ENCODE data around the gene ARRB2. TPM values are rescaled to one million over a fixed set of nuclear protein-coding genes. Genes with fewer than 3 reads are reported as not detected.

ARRB2 gene
- total and polyA plus RNA-seq, 2 donors (not counting 3 experiments of a cell fraction or from before 2014, with no cell fraction given): 18.6 to 21.3 TPM

DNA sequence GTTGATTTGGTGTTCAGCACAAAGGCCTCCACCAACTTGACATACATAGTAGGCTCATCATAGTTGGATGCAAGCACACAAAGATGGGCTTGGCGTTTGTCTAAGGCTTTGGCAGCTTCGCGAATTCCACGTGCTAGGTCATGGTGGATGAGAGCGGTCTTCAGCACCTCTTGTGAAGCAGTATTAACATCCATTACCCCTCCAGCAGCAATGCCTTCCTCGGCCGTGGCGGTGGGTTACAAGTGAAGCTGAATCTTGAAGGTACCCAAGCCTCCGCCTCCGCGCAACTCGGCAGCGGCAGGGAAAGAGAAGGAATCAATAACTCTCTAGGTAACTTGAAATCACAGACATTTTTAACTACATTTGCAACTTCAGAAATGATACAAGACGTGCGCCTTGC lies 5.4 kb upstream of the ARRB2 start:
- no peak for DNase-seq (ENCODE audit: low read depth, low spot score)
- Histone ChIP-seq H3K79me2 (ENCODE audit: control insufficient read depth, insufficient read depth, low read length) (peaks cover 34% of the 10 kb centered on the region), H3K4me3 (replicated peaks in 1 of 3; ENCODE audit: insufficient read depth in 1 of 3, low read depth in 1 of 3, low read length in 3 of 3) (no peak overlapping the region), H3K27me3 (ENCODE audit: control insufficient read depth in 2 of 2, insufficient read depth in 2 of 2, low read length in 2 of 2) (no peaks in the 10 kb centered on the region), H3K4me1 (ENCODE audit: control insufficient read depth, extremely low read depth, insufficient read depth, low read length) (peaks cover 16% of the 10 kb centered on the region), H3K4me2 (ENCODE audit: insufficient read depth, low read length) (peak overlapping the region; percentile 32), H3K9me3 (replicated peaks; ENCODE audit: control insufficient read depth, insufficient read depth, low read length) (no peaks in the 10 kb centered on the region), H4K20me1 (replicated peaks; ENCODE audit: control insufficient read depth, extremely low read depth, insufficient read depth, low read length) (no peaks in the 10 kb centered on the region), H3K27ac (ENCODE audit: insufficient read depth, low read depth, low read length) (no peak overlapping the region), H3K36me3 (ENCODE audit: control insufficient read depth in 2 of 2, extremely low read depth in 1 of 2, insufficient read depth in 2 of 2, low read length in 2 of 2) (no peaks in the 10 kb centered on the region), H2AFZ (ENCODE audit: low read depth, low read length) (no peak overlapping the region), H3K9ac (replicated peaks; ENCODE audit: extremely low read depth, insufficient read depth, low read length) (no peak overlapping the region), H3K9me1 (replicated peaks; ENCODE audit: control insufficient read depth, extremely low read depth, insufficient read depth, low read length) (no peaks in the 10 kb centered on the region)
- no TSS peak for BruUV-seq (replicated peaks)
- dilution Hi-C loops (cut with MboI; ENCODE audit: extremely low pct_ligation_motif_present, low sequenced_read_pairs): no loop called here
- CTCF ChIA-PET: interaction anchor here (1.6 kb wide), 1 partner anchor 85 kb away, joined by 3 read pairs; no protein-coding TSS in a partner anchor
- intact Hi-C loops (cut with micrococcal nuclease): no loop called here
- TF ChIP-seq GATA2 (IDR thresholded peaks at IDR 0.05; ENCODE audit: insufficient read depth, insufficient read length, low read depth, low read length) (no peak), EZH2 (IDR thresholded peaks at IDR 0.05; ENCODE audit: borderline replicate concordance, low read depth, low read length, severe bottlenecking) (no peak)
- POLR2A ChIA-PET: no interaction called here
- FAIRE-seq: no peak

DNA sequence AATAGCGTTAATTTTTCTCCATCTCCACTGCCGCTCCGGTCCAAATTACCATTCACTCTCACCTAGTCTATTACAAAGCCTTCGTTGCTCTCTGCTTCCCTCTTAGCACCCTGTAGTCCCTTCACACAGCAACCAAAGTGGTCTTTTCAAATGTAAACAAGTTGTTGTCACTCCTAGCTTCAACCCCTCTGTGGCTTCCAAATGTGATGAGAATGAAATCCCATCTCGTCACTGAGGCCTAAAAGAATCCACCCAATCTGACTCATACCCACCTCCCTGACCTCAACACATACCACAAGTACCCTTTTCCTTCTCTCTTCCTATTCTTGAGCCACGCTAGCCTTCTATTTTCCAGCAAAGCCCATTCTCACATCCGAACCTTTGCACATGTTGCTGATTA lies 4.3 kb upstream of the ARRB2 start:
- CTCF ChIA-PET: no interaction called here

More for the DNA sequence above, 4.3 kb upstream of the ARRB2 start:
- no peak for DNase-seq (ENCODE audit: low read depth, low spot score)
- H2AFZ ChIP-seq (ENCODE audit: low read depth, low read length): no peak overlapping the region
- H3K9me1 ChIP-seq (replicated peaks; ENCODE audit: control insufficient read depth, extremely low read depth, insufficient read depth, low read length): no peaks in the 10 kb centered on the region
- no peak overlapping the region for H3K4me3 ChIP-seq (replicated peaks in 1 of 3; ENCODE audit: insufficient read depth in 1 of 3, low read depth in 1 of 3, low read length in 3 of 3)
- no TSS peak for BruUV-seq (replicated peaks)
- H3K4me1 ChIP-seq (ENCODE audit: control insufficient read depth, extremely low read depth, insufficient read depth, low read length): peaks cover 20% of the 10 kb centered on the region
- intact Hi-C loops (cut with micrococcal nuclease) (no loop called here), dilution Hi-C loops (cut with MboI; ENCODE audit: extremely low pct_ligation_motif_present, low sequenced_read_pairs) (no loop called here)
- no peaks in the 10 kb centered on the region for H3K36me3 ChIP-seq (ENCODE audit: control insufficient read depth in 2 of 2, extremely low read depth in 1 of 2, insufficient read depth in 2 of 2, low read length in 2 of 2)
- TF ChIP-seq EZH2 (IDR thresholded peaks at IDR 0.05; ENCODE audit: borderline replicate concordance, low read depth, low read length, severe bottlenecking) (no peak), GATA2 (IDR thresholded peaks at IDR 0.05; ENCODE audit: insufficient read depth, insufficient read length, low read depth, low read length) (no peak), FOS (IDR thresholded peaks at IDR 0.05; ENCODE audit: borderline replicate concordance, insufficient read depth, low read length) (no peak), MYC (IDR thresholded peaks at IDR 0.05; ENCODE audit: low read depth, low read length) (no peak), POLR2AphosphoS5 (IDR thresholded peaks at IDR 0.05; ENCODE audit: insufficient read depth, low read depth, low read length) (no peak), POLR2A (IDR thresholded peaks at IDR 0.05; ENCODE audit: low read depth, low read length) (no peak), JUN (IDR thresholded peaks at IDR 0.05; ENCODE audit: borderline replicate concordance, insufficient read depth, insufficient read length, low read depth) (no peak)
- TF ChIP-seq, protein P1, sequence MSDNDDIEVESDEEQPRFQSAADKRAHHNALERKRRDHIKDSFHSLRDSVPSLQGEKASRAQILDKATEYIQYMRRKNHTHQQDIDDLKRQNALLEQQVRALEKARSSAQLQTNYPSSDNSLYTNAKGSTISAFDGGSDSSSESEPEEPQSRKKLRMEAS (IDR thresholded peaks at IDR 0.05; ENCODE audit: insufficient read depth, insufficient read length): no peak
- TF ChIP-seq, protein P2, sequence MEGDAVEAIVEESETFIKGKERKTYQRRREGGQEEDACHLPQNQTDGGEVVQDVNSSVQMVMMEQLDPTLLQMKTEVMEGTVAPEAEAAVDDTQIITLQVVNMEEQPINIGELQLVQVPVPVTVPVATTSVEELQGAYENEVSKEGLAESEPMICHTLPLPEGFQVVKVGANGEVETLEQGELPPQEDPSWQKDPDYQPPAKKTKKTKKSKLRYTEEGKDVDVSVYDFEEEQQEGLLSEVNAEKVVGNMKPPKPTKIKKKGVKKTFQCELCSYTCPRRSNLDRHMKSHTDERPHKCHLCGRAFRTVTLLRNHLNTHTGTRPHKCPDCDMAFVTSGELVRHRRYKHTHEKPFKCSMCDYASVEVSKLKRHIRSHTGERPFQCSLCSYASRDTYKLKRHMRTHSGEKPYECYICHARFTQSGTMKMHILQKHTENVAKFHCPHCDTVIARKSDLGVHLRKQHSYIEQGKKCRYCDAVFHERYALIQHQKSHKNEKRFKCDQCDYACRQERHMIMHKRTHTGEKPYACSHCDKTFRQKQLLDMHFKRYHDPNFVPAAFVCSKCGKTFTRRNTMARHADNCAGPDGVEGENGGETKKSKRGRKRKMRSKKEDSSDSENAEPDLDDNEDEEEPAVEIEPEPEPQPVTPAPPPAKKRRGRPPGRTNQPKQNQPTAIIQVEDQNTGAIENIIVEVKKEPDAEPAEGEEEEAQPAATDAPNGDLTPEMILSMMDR (IDR thresholded peaks at IDR 0.05; ENCODE audit: extremely low read depth in 1 of 2, insufficient read depth in 1 of 2, low read depth in 1 of 2, low read length in 2 of 2): no peak
- H3K4me2 ChIP-seq (ENCODE audit: insufficient read depth, low read length): no peak overlapping the region
- FAIRE-seq: no peak
- POLR2A ChIA-PET: no interaction called here
- H4K20me1 ChIP-seq (replicated peaks; ENCODE audit: control insufficient read depth, extremely low read depth, insufficient read depth, low read length): no peaks in the 10 kb centered on the region
- H3K79me2 ChIP-seq (ENCODE audit: control insufficient read depth, insufficient read depth, low read length): peaks cover 27% of the 10 kb centered on the region
- H3K9ac ChIP-seq (replicated peaks; ENCODE audit: extremely low read depth, insufficient read depth, low read length): no peak overlapping the region
- no peak overlapping the region for H3K27ac ChIP-seq (ENCODE audit: insufficient read depth, low read depth, low read length)
- no peaks in the 10 kb centered on the region for H3K27me3 ChIP-seq (ENCODE audit: control insufficient read depth in 2 of 2, insufficient read depth in 2 of 2, low read length in 2 of 2)
- no peaks in the 10 kb centered on the region for H3K9me3 ChIP-seq (replicated peaks; ENCODE audit: control insufficient read depth, insufficient read depth, low read length)

Data from endothelial cell of umbilical vein (primary cell).